ENCODE results near the gene GFPT1.
"Not testable (repeated sequence)": the region's sequence is repeated elsewhere in the genome, so short reads cannot be mapped to it uniquely, and the experiment has no call there.

DNA sequence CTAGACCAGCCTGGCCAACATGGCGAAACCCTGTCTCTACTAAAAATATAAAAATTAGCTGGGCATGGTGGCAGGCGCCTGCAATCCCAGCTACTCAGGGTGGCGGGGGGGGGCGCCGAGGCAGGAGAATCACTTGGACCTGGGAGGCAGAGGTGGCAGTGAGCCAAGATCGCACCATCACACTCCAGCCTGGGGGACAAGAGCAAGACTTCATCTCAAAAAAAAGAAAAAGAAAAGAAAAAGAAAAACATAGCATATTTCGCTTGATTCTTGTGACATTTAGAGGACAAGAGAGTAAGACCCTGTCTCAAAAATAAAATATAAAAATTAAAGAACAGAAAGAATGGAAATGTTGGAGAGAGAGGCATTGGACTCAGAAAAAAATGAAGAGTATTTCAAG is 32.1 kb upstream of the GFPT1 start:
- TF ChIP-seq, protein P1, sequence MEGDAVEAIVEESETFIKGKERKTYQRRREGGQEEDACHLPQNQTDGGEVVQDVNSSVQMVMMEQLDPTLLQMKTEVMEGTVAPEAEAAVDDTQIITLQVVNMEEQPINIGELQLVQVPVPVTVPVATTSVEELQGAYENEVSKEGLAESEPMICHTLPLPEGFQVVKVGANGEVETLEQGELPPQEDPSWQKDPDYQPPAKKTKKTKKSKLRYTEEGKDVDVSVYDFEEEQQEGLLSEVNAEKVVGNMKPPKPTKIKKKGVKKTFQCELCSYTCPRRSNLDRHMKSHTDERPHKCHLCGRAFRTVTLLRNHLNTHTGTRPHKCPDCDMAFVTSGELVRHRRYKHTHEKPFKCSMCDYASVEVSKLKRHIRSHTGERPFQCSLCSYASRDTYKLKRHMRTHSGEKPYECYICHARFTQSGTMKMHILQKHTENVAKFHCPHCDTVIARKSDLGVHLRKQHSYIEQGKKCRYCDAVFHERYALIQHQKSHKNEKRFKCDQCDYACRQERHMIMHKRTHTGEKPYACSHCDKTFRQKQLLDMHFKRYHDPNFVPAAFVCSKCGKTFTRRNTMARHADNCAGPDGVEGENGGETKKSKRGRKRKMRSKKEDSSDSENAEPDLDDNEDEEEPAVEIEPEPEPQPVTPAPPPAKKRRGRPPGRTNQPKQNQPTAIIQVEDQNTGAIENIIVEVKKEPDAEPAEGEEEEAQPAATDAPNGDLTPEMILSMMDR (IDR thresholded peaks at IDR 0.05; ENCODE audit: insufficient read depth, low read length, poor library complexity, severe bottlenecking): not testable (repeated sequence)
- not testable (repeated sequence) for TF ChIP-seq EZH2phosphoT487 (conservative IDR thresholded peaks at IDR 0.05; ENCODE audit: low read length)

Data from SU-DHL-6 (cell line).